ENCODE data around the gene CCDC85A. TPM values are rescaled to one million over a fixed set of nuclear protein-coding genes. Genes with fewer than 3 reads are reported as not detected.

The CCDC85A gene
- total RNA-seq, 1 experiment from 2014 or later = not detected

DNA sequence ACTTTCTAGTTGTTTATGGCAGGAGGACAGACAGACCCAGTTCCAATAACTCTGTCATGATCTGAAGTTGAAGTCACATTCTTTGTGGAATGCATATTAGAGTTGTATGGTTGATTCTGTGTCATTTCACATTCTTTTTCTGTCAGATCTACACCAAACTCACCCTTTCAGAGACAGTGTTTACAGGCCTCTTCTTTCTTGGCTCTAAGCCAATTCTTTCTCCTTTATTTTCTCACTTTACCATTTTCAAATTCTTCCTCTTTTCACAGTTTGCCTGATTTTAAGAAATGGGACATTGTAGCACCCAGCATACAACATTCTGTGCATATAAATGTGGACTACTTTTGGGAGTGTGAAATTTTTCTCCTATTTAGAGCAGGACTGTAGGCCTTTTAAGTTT lies 103.7 kb downstream of the CCDC85A start:
- no peak for DNase-seq (ENCODE audit: low spot score)
- in situ Hi-C loops (cut with HindIII; ENCODE audit: low sequenced_read_pairs) = no loop called here

DNA sequence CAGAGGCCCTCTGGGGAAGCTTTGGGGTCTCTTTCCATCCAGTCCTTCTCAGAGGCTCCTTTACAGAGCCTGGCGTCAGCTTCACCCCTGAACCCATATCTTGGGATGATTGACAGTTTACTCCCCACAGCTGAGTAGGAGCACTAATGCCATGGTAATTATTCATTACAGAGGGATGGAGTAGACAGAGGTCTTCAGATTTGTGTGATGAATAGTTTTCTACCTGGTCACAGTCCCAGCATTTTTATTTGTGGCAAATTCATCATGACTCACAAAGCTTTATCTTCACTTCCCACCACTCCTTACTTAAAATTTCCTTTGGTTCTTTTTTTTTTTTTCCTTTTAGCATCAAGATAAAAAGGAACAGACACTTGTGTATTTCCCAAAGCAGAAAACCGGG lies 104.2 kb downstream of the CCDC85A start:
- no peak for DNase-seq (ENCODE audit: low spot score)
- in situ Hi-C loops (cut with HindIII; ENCODE audit: low sequenced_read_pairs) = no loop called here

DNA sequence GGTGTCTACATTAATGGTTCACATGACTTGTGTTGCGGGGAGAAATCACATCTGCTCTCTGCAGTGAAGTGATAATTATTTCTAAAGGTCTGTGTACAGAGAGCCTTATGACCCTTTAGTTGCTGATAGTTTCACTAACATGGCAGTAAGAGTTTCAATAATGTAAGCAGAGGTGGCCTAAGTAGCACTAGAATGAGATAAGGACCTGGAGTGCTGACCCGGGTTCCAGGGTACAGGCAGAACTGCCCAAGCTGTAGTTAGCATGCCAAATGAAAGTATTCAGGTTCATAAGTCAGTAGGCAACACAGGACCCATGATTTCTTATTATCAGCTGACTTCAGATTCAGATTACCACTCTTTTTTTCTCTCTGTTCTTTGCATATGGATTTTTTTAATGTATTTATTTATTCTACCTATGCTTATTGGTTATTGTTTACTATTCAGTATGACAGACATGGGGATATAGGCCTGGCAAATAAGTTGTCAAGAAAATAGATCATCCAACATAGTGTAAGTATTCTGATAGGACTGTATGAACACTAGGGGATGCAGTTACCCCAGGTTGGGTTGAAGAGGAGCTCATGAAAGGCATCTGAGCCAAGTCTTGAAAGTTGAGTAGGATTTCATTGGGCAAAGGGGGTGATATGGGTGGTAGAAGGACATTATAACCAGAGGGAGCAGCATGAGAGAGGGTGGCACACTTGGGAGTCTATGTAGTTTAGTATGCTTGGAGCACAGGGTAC lies 105.2 kb downstream of the CCDC85A start:
- DNase-seq (ENCODE audit: low spot score) = no peak
- in situ Hi-C loops (cut with HindIII; ENCODE audit: low sequenced_read_pairs) = no loop called here

DNA sequence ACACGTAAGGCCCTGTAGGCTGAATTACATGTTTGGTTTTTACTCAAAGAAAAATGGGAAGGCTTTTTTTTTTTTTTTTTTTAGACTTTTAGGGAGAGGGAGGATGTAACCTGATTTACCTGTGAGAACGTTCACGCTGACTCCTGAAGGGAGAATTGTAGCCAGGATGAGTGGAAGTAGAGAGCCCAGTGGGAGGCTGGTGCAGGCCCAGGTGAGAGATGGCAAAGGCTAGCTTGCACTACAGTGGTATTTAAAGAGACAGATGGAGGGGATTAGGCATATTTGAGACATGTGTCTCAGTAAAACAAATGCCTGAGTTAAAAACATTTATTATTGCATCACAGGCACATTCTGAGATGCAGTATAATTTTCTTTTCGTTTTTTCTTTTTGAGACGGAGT lies 107.9 kb downstream of the CCDC85A start:
- in situ Hi-C loops (cut with HindIII; ENCODE audit: low sequenced_read_pairs) = no loop called here

DNA sequence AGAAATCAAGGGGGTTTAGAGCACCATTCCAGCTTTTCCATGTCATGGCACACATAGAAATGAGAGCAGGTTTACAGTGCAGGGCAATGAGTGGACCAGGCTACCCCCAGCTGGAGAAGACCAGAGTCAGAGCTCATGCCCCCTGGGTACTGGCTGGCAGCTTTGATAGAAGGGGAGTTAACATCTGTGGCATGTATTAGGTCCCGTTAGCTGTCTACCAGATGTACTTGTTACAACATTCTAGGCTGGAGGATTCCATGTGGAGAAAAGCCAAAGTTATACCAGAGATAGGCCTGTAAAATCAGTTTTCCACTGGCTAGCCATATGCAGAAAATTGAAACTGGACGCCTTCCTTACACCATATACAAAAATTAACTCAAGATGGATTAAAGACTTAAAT lies 109.2 kb downstream of the CCDC85A start:
- no peak for DNase-seq (ENCODE audit: low spot score)
- in situ Hi-C loops (cut with HindIII; ENCODE audit: low sequenced_read_pairs) = no loop called here

More for the DNA sequence above, 107.9 kb downstream of the CCDC85A start:
- peak; percentile 68 for DNase-seq (ENCODE audit: low spot score)

DNA sequence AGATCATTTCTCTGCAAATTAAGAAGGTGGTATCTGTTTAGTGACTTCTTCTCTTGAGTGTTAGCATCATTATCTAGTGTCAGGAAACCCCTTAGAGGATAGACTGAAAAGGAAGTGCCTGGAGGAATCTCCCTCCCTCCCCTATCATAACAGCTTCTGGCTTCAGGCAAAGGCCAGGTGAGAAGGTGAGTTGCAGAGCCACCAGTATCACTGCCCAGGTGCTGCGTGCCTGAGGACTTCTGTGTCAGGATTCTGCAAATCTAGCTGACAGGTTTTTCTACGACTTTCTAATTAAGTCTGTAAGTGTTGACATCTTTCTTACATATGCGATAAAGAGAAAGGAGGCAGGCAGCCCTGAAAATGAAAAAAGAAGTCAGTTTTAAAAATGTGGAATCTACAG lies 111.9 kb downstream of the CCDC85A start:
- no peak for DNase-seq (ENCODE audit: low spot score)
- in situ Hi-C loops (cut with HindIII; ENCODE audit: low sequenced_read_pairs) = no loop called here

DNA sequence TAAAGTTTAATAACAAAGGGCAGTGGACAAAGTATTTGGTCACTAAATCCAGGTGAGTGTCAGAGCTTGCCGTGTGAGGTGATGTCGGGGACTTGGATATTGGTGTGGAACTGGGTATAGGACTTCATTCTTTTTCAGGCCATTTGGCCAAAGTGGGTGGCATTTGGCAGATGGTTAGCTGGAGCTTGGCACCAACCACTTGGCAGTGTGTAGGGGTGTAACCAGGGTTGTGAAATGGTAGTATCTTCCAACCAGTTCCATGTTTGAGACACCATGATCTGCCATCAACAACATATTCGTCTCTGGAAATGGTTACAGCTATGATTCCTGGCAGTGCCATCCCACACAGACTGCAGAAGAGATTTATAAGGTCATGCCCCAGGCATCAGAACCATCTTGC lies 113.9 kb downstream of the CCDC85A start:
- DNase-seq (ENCODE audit: low spot score) = peak; percentile 72
- in situ Hi-C loops (cut with HindIII; ENCODE audit: low sequenced_read_pairs) = no loop called here

DNA sequence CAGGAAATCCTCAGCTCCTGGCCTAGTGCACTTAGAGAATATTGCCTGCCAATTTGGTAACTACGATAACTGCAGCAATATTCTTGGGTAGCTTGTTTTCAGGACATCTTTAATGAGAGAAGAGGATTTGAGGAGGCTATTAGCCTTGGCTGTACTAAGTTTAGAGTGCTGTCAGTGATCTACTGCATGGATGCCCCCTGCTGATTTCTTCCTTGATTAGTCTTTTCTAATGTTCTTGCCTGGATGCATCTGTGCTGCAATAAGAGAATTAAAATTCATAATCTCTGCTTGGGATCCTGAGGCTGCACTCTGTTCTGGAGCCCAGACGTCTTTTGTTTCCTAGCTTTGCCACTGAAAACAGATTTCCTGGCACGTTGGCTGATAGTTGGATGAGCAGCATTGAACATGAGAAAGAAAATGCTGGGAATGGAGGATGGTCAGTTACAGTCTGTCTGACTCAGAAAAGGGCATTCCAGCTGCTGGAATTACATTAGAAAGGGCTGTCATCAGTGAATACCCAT lies 115.4 kb downstream of the CCDC85A start:
- peak; percentile 34 for DNase-seq (ENCODE audit: low spot score)
- in situ Hi-C loops (cut with HindIII; ENCODE audit: low sequenced_read_pairs) = no loop called here

DNA sequence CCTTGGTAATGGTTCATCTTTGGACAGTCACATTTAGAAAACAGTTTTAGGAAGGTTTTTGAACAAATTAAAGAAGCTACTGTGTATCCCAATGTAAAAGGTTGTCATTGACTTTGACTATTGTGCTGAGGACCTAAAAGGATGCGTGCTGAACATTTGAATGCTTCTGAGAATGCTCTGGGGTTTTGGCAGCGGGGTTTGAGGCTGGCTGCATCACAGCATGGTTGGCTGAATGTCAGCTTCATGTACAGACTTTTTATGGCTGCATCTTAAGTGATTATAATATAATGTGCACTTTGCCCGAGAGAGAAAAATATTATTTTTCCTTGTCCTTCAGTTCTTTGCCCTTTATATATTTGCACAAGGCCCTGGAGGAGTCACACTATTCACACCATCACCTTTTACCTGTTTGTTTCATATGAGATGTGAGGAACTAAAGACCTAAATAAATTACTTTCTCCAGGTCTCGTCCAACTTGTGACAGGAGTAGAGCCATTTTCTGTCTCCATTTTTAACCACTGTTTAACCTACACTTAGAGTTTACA lies 125.9 kb downstream of the CCDC85A start:
- in situ Hi-C loops (cut with HindIII; ENCODE audit: low sequenced_read_pairs) = no loop called here

DNA sequence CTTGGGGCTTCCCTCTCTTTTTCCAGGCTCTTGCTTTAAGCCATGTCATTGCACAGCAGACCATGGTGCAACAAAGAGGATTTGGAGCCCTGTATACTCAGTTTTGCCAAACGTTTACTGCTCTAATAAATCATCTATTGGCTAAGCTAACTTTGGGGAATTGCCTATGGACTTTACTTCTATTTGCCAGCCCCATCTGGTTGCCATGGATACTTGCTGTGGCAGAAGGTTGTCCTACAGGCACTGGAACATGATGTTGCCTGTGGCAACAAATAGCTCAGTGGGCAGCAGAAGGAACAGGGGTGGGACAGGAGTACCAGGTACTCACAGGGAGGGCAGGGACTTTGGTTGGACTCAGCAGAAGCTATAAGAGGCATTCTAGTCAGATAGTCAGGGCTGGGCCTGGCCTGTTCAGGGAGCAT lies 129.7 kb downstream of the CCDC85A start:
- in situ Hi-C loops (cut with HindIII; ENCODE audit: low sequenced_read_pairs) = no loop called here
- peak; percentile 64 for DNase-seq (ENCODE audit: low spot score)

More for the DNA sequence above, 125.9 kb downstream of the CCDC85A start:
- DNase-seq (ENCODE audit: low spot score) = no peak

DNA sequence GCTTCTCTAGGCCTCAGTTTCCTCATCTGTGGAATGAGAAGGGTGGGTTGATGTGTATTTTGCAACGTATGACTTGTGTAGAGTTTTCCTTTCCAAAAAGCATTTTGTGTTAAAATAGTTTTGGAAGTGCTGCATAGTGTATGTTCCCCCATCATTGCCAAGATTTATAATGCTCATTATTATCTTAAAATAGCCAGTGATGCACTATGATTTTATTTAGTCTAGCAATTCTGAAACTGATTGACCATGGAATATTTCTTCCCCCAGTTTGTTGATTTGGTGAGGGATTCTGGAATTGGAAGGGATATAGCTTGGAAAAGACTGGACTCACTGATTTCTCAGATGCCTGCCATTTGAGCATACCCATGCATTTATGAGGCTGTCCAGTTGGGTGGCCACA lies 130.6 kb downstream of the CCDC85A start:
- in situ Hi-C loops (cut with HindIII; ENCODE audit: low sequenced_read_pairs) = no loop called here
- DNase-seq (ENCODE audit: low spot score) = no peak

DNA sequence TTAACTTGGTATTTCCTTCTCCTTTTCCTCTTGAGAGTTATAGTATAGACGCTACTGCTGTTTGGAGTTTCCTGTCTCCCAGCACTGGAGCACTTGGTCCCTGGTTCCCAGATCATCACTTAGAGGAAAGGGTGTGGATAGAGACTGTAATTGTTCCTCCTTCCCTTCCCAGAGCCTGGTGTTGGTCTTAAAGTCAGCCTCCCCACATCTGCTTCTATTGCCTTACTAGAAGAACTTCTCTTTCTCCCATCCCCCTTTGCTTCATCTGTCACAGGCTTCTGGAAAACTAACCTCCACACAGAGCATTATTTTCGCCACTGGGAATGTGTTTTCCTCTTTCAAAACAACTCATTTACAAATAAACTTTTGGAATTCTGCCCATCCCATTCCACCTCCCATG lies 131.0 kb downstream of the CCDC85A start:
- peak; percentile 29 for DNase-seq (ENCODE audit: low spot score)
- in situ Hi-C loops (cut with HindIII; ENCODE audit: low sequenced_read_pairs) = no loop called here

DNA sequence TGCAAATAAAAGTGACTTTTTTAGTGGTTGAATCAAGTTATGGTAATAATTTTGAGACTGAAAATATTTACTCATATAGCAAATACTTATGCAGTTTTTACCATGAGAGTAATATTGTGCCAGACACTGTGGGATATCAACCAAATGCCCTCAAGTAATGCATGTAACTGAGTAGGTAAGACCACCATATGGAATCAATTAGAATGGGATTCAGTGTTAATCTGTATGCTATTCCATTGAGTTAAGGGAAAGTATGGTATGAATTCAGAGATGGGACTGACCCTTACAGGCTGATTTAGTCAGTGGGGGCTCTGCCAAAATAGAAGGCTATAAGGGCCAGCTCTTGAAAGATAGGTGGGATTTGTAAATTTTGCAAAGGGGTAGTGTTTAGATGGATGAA lies 131.6 kb downstream of the CCDC85A start:
- in situ Hi-C loops (cut with HindIII; ENCODE audit: low sequenced_read_pairs) = no loop called here
- no peak for DNase-seq (ENCODE audit: low spot score)

DNA sequence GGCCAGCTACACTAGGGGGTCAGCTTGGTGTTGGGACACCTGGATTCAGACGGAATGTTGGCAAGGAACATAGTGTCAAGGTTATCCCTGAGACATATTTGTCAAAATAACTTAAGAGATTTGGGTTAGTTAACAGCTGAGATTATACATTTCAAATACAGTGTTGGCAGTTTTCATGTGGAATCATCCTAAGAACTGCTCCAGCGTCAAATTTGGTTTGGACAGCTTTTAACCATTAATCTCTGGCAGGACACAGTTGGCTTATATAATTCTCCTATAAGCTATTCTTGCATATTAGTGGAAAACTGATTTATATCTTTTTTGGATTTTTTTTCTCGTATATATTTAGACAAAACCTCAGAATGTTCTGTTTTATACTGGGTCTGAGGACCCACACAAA lies 132.2 kb downstream of the CCDC85A start:
- in situ Hi-C loops (cut with HindIII; ENCODE audit: low sequenced_read_pairs) = no loop called here
- no peak for DNase-seq (ENCODE audit: low spot score)

DNA sequence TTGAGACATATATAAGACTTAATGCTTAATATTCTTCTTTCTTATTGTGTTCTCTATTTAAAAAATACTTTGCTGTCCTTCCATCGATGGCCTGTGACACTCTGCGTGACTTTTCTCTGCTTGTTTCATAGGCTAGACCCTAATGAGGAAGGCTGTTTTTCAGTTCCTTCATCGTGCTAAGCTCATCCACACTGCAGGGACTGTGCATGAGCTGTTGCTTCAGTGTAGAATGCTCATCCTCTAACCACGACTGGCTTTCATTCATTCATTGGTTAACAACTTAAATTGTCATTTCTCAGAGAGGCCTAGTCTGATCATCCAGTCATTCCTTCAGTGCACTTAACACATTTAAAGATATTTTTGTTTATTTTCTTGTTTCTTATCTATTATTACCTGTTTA lies 134.4 kb downstream of the CCDC85A start:
- in situ Hi-C loops (cut with HindIII; ENCODE audit: low sequenced_read_pairs) = no loop called here

DNA sequence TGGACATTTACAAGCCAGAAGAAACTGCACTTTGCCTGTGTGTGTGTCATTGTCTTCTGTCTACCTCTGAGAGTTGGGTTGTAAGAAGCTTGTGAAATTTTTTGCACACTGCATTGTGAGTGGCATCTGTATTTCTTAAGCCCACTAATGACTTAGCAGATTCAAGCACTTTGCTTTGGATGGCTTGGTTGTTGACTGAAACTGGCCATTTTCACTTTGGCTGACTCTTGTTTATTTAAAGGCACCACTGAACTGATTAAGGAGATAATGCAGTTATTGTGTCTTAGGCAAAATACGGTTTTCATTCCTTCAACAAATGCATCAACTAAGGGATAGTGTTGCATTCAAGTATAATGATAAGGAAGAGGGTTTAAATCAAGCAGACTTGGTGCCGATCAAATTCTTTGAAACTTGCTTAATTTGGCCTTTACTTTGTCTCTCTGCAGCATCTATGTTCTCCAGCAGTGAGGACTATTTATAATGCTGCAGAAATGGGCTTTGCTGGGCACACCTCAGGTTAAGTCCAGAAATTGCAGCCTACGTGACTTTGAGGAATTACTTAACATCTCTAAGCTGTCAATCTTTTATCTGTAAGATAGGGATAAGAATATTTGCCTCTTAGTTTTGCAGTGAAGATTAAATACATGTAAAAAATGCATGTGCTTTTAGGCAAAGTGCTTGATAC lies 142.0 kb downstream of the CCDC85A start:
- in situ Hi-C loops (cut with HindIII; ENCODE audit: low sequenced_read_pairs) = no loop called here
- no peak for DNase-seq (ENCODE audit: low spot score)

More for the DNA sequence above, 134.4 kb downstream of the CCDC85A start:
- no peak for DNase-seq (ENCODE audit: low spot score)

DNA sequence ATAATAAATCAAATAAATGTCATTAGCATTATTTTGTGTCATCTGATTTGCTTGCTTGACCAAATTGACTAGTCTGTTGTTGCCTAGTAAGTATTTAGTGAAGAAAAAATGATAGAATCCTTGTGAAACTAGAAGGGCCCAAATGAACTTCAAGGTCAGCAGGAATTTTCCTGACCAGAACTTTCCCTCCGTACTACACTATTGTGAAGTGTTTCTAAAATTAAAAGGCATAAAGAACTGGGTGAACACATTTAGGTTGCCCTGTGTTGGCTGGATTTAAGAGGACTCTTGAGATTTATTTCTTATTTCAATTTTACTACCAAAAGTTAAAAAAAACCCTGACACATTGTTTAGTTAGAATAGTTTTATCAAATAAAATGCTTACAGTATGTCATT lies 142.6 kb downstream of the CCDC85A start:
- in situ Hi-C loops (cut with HindIII; ENCODE audit: low sequenced_read_pairs) = no loop called here
- DNase-seq (ENCODE audit: low spot score) = no peak

DNA sequence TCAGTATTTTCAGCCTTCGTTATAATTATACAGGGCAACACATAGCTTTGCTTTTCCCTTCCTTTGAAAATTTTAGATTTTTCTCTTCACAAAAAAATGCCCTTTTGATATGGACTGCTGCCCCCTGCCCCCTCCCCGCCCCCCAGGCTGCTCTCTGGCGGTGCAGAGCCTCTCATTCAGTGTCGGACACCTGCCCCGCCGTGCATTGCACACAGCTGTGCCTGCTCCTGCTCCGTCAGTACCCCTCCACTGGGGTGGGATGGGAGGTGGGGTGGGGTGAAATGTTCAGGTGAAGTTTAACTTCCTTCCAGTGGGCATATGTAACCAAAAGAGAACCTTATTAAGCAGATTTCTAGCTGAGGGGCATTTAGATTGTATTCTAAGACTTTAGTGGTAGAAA lies 148.0 kb downstream of the CCDC85A start:
- in situ Hi-C loops (cut with HindIII; ENCODE audit: low sequenced_read_pairs) = no loop called here
- no peak for DNase-seq (ENCODE audit: low spot score)

DNA sequence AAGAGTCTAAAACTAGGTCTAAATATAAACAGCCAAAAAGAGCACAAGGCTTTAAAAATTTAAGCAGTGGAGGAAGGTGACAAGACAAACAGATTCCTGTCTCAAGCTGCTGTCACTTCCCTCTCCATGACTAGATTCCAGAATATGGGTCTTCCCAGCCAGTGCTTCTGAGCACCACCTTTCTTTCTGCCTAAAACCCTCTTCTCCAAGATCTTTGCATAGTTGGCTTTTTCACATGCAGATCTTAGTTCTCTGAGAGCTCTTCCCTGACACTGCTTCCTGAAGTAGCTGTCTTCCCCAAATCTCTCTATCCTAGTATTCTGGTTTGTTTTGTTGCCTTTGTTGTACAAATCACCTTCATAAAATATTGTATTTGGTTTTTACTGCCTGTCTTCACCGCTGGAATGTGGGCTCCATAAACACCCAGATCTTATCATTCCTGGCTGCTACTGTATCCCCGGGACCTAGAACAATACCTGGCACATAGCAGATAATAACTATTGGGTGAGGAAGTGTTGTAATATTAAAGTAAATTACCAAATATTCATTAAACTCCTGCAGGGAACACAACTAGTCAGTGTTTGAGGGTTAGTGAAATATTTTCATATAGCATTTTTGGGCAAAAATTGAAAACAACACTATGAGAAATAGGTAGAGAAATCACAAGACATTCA lies 150.2 kb downstream of the CCDC85A start:
- in situ Hi-C loops (cut with HindIII; ENCODE audit: low sequenced_read_pairs) = no loop called here
- DNase-seq (ENCODE audit: low spot score) = no peak

DNA sequence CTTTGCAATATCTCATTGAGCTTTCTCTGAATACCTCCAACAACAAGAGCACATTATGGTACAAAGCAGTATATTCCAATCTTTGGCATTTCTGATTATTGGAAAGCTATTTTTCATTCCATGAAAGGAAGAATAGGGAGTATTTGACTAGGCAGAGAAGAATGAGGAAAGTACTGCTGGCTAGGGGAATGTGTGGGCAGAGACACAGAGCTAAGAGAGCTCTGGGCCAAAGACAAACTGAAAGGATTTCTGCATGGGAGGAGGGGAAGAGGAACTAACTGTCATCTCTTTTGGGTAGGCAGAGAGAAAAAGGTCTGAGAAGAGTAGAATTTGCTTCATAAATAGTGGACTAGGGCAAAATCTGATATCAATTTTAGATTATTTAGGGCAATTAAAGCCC lies 150.8 kb downstream of the CCDC85A start:
- DNase-seq (ENCODE audit: low spot score) = no peak
- in situ Hi-C loops (cut with HindIII; ENCODE audit: low sequenced_read_pairs) = no loop called here

Measured in G401 (cell line).